Endothelial cell of umbilical vein (primary cell): ENCODE results near the gene ADAMTS6. TPM values are rescaled to one million over a fixed set of nuclear protein-coding genes. Genes with fewer than 3 reads are reported as not detected.

Source experiments
- BruUV-seq: library from RNA; stranded (reverse); fragments of 400-500 nt; replicated peaks from 2 replicates; lab custom pipeline; 2021; lab: Mats Ljungman, UMichigan
- CTCF ChIA-PET: fragments of 300-600, 350-600 bp; sonication (Branson Sonifier 250); formaldehyde crosslinking; loops from one replicate; lab custom pipeline; 2021; ENCODE audit warnings: antibody characterized with exemption, inconsistent platforms; lab: Charles Lee
- POLR2A ChIA-PET: fragments of 300-600, 350-600 bp; sonication (Branson Sonifier 250); formaldehyde crosslinking; loops from one replicate; lab custom pipeline; 2021; ENCODE audit warnings: antibody characterized with exemption, inconsistent platforms; lab: Charles Lee
- DNase-seq: peaks from one replicate; pipeline ENCODE4 v3.0.0-alpha.2; 2011; ENCODE audit warnings: low read depth, low spot score
- FAIRE-seq: peaks from 2 replicates; lab custom pipeline; 2011; peaks lifted over from hg19 to GRCh38; lab: Jason Lieb, UNC
- H2AFZ ChIP-seq: 2 replicates; pipeline ENCODE4 v1.6.0; 2012; ENCODE audit warnings: low read depth, low read length, control low read depth, inconsistent platforms
- H3K27ac ChIP-seq: 2 replicates; pipeline ENCODE4 v1.5.1; 2011; ENCODE audit warnings: low read depth, mild to moderate bottlenecking, control low read depth, low read length, moderate library complexity; ENCODE audit not compliant: insufficient read depth
- H3K27me3 ChIP-seq, 2 experiments: 2 replicates each; pipeline versions ENCODE4 v1.6.0 to v1.6.1; 2011; ENCODE audit warnings: low read length in 2 of 2, mixed read lengths in 1 of 2; ENCODE audit not compliant: control insufficient read depth in 2 of 2, insufficient read depth in 2 of 2
- H3K36me3 ChIP-seq, 2 experiments: 2 replicates in 1 of 2; 3 replicates in 1 of 2; pipeline ENCODE4 v1.5.1; 2011; ENCODE audit warnings: low read length in 2 of 2, mild to moderate bottlenecking in 1 of 2, moderate library complexity in 1 of 2; ENCODE audit not compliant: control insufficient read depth in 2 of 2, insufficient read depth in 2 of 2; ENCODE audit errors: extremely low read depth in 1 of 2
- H3K4me1 ChIP-seq: 3 replicates; pipeline ENCODE4 v1.5.1; 2011; ENCODE audit warnings: mild to moderate bottlenecking, low read length; ENCODE audit not compliant: control insufficient read depth, insufficient read depth; ENCODE audit errors: extremely low read depth
- H3K4me2 ChIP-seq: 2 replicates; pipeline ENCODE4 v1.6.1; 2011; ENCODE audit warnings: low read length, control low read depth, mixed read lengths; ENCODE audit not compliant: insufficient read depth
- H3K4me3 ChIP-seq, 3 experiments: fragments of 200-600 bp in 1 of 3; sonication (generic), shearing (Covaris generic) in 1 of 3; replicated peaks in 1 of 3; 2 replicates each; pipeline ENCODE4 v1.5.1; 2011 to 2016; ENCODE audit warnings: control low read depth in 3 of 3, low read length in 3 of 3, mild to moderate bottlenecking in 2 of 3, inconsistent platforms in 1 of 3, low read depth in 1 of 3, moderate library complexity in 1 of 3; ENCODE audit not compliant: insufficient read depth in 1 of 3
- H3K79me2 ChIP-seq: 2 replicates; pipeline ENCODE4 v1.6.0; 2012; ENCODE audit warnings: low read length, inconsistent platforms; ENCODE audit not compliant: control insufficient read depth, insufficient read depth
- H3K9ac ChIP-seq: replicated peaks from 2 replicates; pipeline ENCODE3; 2011; ENCODE audit warnings: low read length, control low read depth; ENCODE audit not compliant: insufficient read depth; ENCODE audit errors: extremely low read depth
- H3K9me1 ChIP-seq: replicated peaks from 3 replicates; pipeline ENCODE4 v1.6.0; 2011; ENCODE audit warnings: mild to moderate bottlenecking, low read length; ENCODE audit not compliant: control insufficient read depth, insufficient read depth; ENCODE audit errors: extremely low read depth
- H3K9me3 ChIP-seq: replicated peaks from 2 replicates; pipeline ENCODE4 v1.5.1; 2012; ENCODE audit warnings: low read length, inconsistent platforms; ENCODE audit not compliant: control insufficient read depth, insufficient read depth
- H4K20me1 ChIP-seq: replicated peaks from 2 replicates; pipeline ENCODE3; 2011; ENCODE audit warnings: mild to moderate bottlenecking, low read length; ENCODE audit not compliant: control insufficient read depth, insufficient read depth; ENCODE audit errors: extremely low read depth
- CTCF ChIP-seq, 2 donors: IDR thresholded peaks; 1 replicate in 1 of 2; 2 replicates in 1 of 2; pipeline ENCODE4 v1.5.1; 2011; ENCODE audit warnings: low read length in 2 of 2, mild to moderate bottlenecking in 2 of 2, moderate library complexity in 2 of 2, control low read depth in 1 of 2, inconsistent platforms in 1 of 2, low read depth in 1 of 2; ENCODE audit not compliant: insufficient read depth in 1 of 2; ENCODE audit errors: extremely low read depth in 1 of 2
- EZH2 ChIP-seq: IDR thresholded peaks from 2 replicates; pipeline ENCODE4 v1.6.1; 2012; ENCODE audit warnings: borderline replicate concordance, low read depth, mild to moderate bottlenecking, moderate library complexity, low read length, inconsistent platforms; ENCODE audit not compliant: severe bottlenecking
- FOS ChIP-seq: IDR thresholded peaks from 2 replicates; pipeline ENCODE4 v1.6.1; 2011; ENCODE audit warnings: mild to moderate bottlenecking, low read length, moderate library complexity, borderline replicate concordance; ENCODE audit not compliant: insufficient read depth
- GATA2 ChIP-seq: IDR thresholded peaks from 2 replicates; pipeline ENCODE4 v1.7.0; 2011; ENCODE audit warnings: low read depth, mild to moderate bottlenecking, moderate library complexity, mixed read lengths, low read length; ENCODE audit not compliant: insufficient read length, insufficient read depth
- JUN ChIP-seq: IDR thresholded peaks from 2 replicates; pipeline ENCODE4 v1.6.1; 2011; ENCODE audit warnings: borderline replicate concordance, low read depth; ENCODE audit not compliant: insufficient read length, insufficient read depth
- MAX ChIP-seq: IDR thresholded peaks from 2 replicates; pipeline ENCODE4 v1.6.1; 2011; ENCODE audit not compliant: insufficient read depth, insufficient read length
- MYC ChIP-seq: IDR thresholded peaks from one replicate; pipeline ENCODE4 v1.6.1; 2011; ENCODE audit warnings: mild to moderate bottlenecking, low read depth, low read length
- POLR2AphosphoS5 ChIP-seq: IDR thresholded peaks from 2 replicates; pipeline ENCODE4 v1.6.1; 2012; ENCODE audit warnings: low read depth, mild to moderate bottlenecking, control low read depth, low read length, moderate library complexity; ENCODE audit not compliant: insufficient read depth
- dilution Hi-C: fragments of 300-500 bp; cut with MboI; formaldehyde crosslinking; loops from one replicate; pipeline ENCODE4 v1.15.0; 2019; ENCODE audit warnings: low sequenced_read_pairs; ENCODE audit not compliant: extremely low pct_ligation_motif_present
- intact Hi-C: fragments of 100-400 bp; cut with micrococcal nuclease; formaldehyde crosslinking; loops from one replicate; pipeline ENCODE4 v1.10.0; 2022
- polyA plus RNA-seq, 4 experiments: library from polyadenylated mRNA; depleted of rRNA in 3 of 4; stranded (reverse) in 3 of 4; unstranded in 1 of 4; fragments of >200 nt; gene quantifications; 2 replicates each; pipeline versions ENCODE4 v1.2.1 to v1.2.3, GENCODE V29; 2011 to 2012; ENCODE audit warnings: missing spikeins in 1 of 4
- total RNA-seq: library from RNA; stranded (reverse); gene quantifications from 2 replicates; pipeline ENCODE4 v1.2.3, GENCODE V29; 2021

The ADAMTS6 gene
- total and polyA plus RNA-seq, 2 donors (not counting 3 experiments of a cell fraction or from before 2014, with no cell fraction given), result 20.4 to 43.4 TPM

GRCh38 chr5:65271906-65272305 is 209.8 kb downstream of the ADAMTS6 start:
- CTCF ChIA-PET, result interaction anchor here (0.6 to 2.1 kb wide), 3 partner anchors 9 to 186 kb away, joined by 3 to 11 read pairs (median 3); no protein-coding TSS in a partner anchor
- FAIRE-seq (no peak), DNase-seq (no peak)
- no TSS peak for BruUV-seq
- Histone ChIP-seq H2AFZ (no peak overlapping the region), H3K9ac (no peak overlapping the region), H3K9me3 (no peaks in the 10 kb centered on the region), H3K27me3 (no peaks in the 10 kb centered on the region), H3K4me2 (no peak overlapping the region), H3K4me1 (no peaks in the 10 kb centered on the region), H3K4me3 (no peak overlapping the region), H3K9me1 (no peaks in the 10 kb centered on the region), H3K36me3 (peaks cover 0 to 13% of the 10 kb centered on the region in 2 experiments), H4K20me1 (no peaks in the 10 kb centered on the region), H3K79me2 (no peaks in the 10 kb centered on the region), H3K27ac (no peak overlapping the region)
- dilution Hi-C loops (no loop called here), intact Hi-C loops (no loop called here)
- POLR2A ChIA-PET, result no interaction called here
- TF ChIP-seq EZH2, result no peak
- no peak for TF ChIP-seq MAX
- TF ChIP-seq POLR2AphosphoS5, result no peak

DNA sequence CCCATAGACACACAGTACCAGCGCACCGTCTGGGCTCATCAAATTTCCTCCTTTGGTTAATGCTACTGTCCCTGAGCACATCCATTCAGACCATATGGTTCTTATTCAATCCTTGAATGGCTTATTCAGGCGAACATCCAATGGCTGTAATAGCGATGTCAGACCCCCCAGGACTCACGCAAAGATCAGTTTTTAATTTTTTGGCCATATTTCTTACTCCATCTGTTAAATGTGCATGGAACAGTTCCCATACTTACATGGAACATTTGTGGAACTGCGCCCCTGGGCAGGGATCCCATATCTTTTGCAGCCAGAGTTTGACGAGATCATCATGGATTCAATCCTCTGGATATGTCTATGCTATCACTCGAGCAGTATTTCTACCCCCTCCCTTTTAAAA is 213.2 kb downstream of the ADAMTS6 start:
- H3K4me2 ChIP-seq, result no peak overlapping the region
- H3K9ac ChIP-seq, result no peak overlapping the region
- H3K79me2 ChIP-seq, result no peaks in the 10 kb centered on the region
- DNase-seq (no peak), FAIRE-seq (no peak)
- H3K36me3 ChIP-seq, result peaks cover 0 to 13% of the 10 kb centered on the region in 2 experiments
- no peaks in the 10 kb centered on the region for H4K20me1 ChIP-seq
- H3K4me3 ChIP-seq, result no peak overlapping the region
- CTCF ChIA-PET, result no interaction called here
- H3K27me3 ChIP-seq, result no peaks in the 10 kb centered on the region
- H3K9me1 ChIP-seq, result no peaks in the 10 kb centered on the region
- dilution Hi-C loops, result no loop called here
- no TSS peak for BruUV-seq
- no peak overlapping the region for H3K27ac ChIP-seq
- no peak for TF ChIP-seq MAX
- TF ChIP-seq JUN, result no peak
- TF ChIP-seq GATA2, result no peak
- no peak for TF ChIP-seq EZH2
- no peak for TF ChIP-seq MYC
- no peak for TF ChIP-seq FOS
- TF ChIP-seq CTCF (IDR thresholded peaks at IDR 0.05; ENCODE audit: extremely low read depth in 1 of 2, insufficient read depth in 1 of 2, low read depth in 1 of 2, low read length in 2 of 2), result no peak
- POLR2A ChIA-PET, result no interaction called here
- H2AFZ ChIP-seq, result no peak overlapping the region
- H3K4me1 ChIP-seq, result peaks cover under 1% of the 10 kb centered on the region
- intact Hi-C loops, result no loop called here
- no peaks in the 10 kb centered on the region for H3K9me3 ChIP-seq
